ENCODE measurements around the gene HSDL2.

DNA sequence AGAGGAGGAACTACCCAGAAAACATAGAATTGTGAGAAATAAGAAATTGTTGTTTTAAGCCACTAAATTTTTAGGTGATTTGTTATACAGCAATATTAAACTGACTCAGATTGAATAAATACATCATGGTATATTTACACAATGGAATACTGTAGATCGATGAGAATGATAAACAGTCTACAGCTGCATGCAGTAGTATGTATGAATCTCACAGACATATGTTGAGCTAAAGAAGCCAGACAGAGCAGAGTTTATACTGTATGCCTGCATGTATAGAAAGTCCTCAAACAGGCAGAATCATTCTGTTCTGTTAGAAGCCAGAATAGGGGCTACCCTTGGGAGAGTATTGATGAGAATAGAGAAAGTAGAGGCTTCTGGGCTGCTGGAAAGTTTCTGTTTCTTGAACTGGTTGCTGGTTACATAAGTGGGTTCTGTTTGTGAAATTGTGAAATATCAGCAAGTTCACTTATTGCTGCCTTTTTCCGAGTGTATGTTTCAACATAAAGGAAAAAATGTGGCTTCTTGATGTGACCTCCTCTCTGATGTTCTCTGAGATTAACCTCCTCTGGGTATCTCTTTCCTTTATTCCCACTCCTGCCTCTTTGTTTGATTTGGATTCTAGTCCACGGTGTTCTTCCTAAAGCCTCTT lies 116.3 kb downstream of the HSDL2 start:
- TF ChIP-seq, protein P1, sequence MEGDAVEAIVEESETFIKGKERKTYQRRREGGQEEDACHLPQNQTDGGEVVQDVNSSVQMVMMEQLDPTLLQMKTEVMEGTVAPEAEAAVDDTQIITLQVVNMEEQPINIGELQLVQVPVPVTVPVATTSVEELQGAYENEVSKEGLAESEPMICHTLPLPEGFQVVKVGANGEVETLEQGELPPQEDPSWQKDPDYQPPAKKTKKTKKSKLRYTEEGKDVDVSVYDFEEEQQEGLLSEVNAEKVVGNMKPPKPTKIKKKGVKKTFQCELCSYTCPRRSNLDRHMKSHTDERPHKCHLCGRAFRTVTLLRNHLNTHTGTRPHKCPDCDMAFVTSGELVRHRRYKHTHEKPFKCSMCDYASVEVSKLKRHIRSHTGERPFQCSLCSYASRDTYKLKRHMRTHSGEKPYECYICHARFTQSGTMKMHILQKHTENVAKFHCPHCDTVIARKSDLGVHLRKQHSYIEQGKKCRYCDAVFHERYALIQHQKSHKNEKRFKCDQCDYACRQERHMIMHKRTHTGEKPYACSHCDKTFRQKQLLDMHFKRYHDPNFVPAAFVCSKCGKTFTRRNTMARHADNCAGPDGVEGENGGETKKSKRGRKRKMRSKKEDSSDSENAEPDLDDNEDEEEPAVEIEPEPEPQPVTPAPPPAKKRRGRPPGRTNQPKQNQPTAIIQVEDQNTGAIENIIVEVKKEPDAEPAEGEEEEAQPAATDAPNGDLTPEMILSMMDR (conservative IDR thresholded peaks at IDR 0.05; ENCODE audit: low read depth, low read length): no peak
- TF ChIP-seq EZH2phosphoT487 (IDR thresholded peaks at IDR 0.05; ENCODE audit: borderline replicate concordance, low read length): no peak

All from PC-3 (cell line).